SK-N-SH treated with all-trans-retinoic acid at 6 μM for 48 hours (cell line): Measurements from ENCODE around the gene PTDSS2.

Experiments used
- ATAC-seq: fragments of 200-7000 bp; cut with Tn5 transposase; 3 replicates; pipeline ENCODE4 v1.9.1; 2020; ENCODE audit warnings: mild to moderate bottlenecking, moderate library complexity
- BACH2 ChIP-seq: fragments of 250-450 bp; sonication (Bioruptor Pico); IDR thresholded peaks from 2 replicates; pipeline ENCODE4 v1.9.0; 2021; ENCODE audit warnings: mild to moderate bottlenecking, borderline replicate concordance
- CSDC2 ChIP-seq: fragments of 250-450 bp; sonication (Bioruptor Pico); IDR thresholded peaks from 2 replicates; pipeline ENCODE4 v1.5.0; 2020; ENCODE audit warnings: mild to moderate bottlenecking, moderate library complexity
- ESRRG ChIP-seq: fragments of 250-450 bp; sonication (Bioruptor Pico); IDR thresholded peaks from 2 replicates; pipeline ENCODE4 v1.6.1; 2021; ENCODE audit warnings: mild to moderate bottlenecking
- GLIS3 ChIP-seq: fragments of 250-450 bp; sonication (Bioruptor Pico); IDR thresholded peaks from 2 replicates; pipeline ENCODE4 v1.5.0; 2020; ENCODE audit warnings: mild to moderate bottlenecking, moderate library complexity
- ISL1 ChIP-seq: fragments of 250-450 bp; sonication (Bioruptor Pico); IDR thresholded peaks from 2 replicates; pipeline ENCODE4 v2.1.2; 2022; ENCODE audit warnings: mild to moderate bottlenecking, moderate library complexity
- OSR1 ChIP-seq: fragments of 250-450 bp; sonication (Bioruptor Pico); IDR thresholded peaks from 2 replicates; pipeline ENCODE4 v1.8.0; 2022; ENCODE audit warnings: moderate library complexity, mild to moderate bottlenecking, inconsistent platforms
- PPARA ChIP-seq: fragments of 250-450 bp; sonication (Bioruptor Pico); IDR thresholded peaks from 2 replicates; pipeline ENCODE4 v1.5.0; 2020; ENCODE audit warnings: mild to moderate bottlenecking, borderline replicate concordance
- RARB ChIP-seq: fragments of 250-450 bp; sonication (Bioruptor Pico); IDR thresholded peaks from 2 replicates; pipeline ENCODE4 v1.8.0; 2021; ENCODE audit warnings: mild to moderate bottlenecking, moderate library complexity
- ZC3H10 ChIP-seq: fragments of 250-450 bp; sonication (Bioruptor Pico); IDR thresholded peaks from 2 replicates; pipeline ENCODE4 v1.5.1; 2021; ENCODE audit warnings: mild to moderate bottlenecking, moderate library complexity
- ZFP3 ChIP-seq: fragments of 250-450 bp; sonication (Bioruptor Pico); IDR thresholded peaks from 2 replicates; pipeline ENCODE4 v1.5.0; 2020; ENCODE audit warnings: mild to moderate bottlenecking, moderate library complexity
- ZFP30 ChIP-seq: fragments of 450-650 bp; formaldehyde crosslinking; IDR thresholded peaks from 2 replicates; pipeline ENCODE4 v1.5.0; 2022; ENCODE audit warnings: mild to moderate bottlenecking, moderate library complexity
- ZNF565 ChIP-seq: fragments of 450-650 bp; formaldehyde crosslinking; conservative IDR thresholded peaks from 2 replicates; pipeline ENCODE4 v1.5.0; 2020; ENCODE audit warnings: low read depth, mild to moderate bottlenecking, moderate library complexity
- ZNF70 ChIP-seq: fragments of 450-650 bp; formaldehyde crosslinking; IDR thresholded peaks from 2 replicates; pipeline ENCODE4 v1.5.0; 2020; ENCODE audit warnings: mild to moderate bottlenecking, moderate library complexity
- ZNF8 ChIP-seq: fragments of 450-650 bp; formaldehyde crosslinking; IDR thresholded peaks from 2 replicates; pipeline ENCODE4 v1.5.0; 2020; ENCODE audit warnings: mild to moderate bottlenecking, moderate library complexity
- TF ChIP-seq, protein P1 (sequence below): fragments of 250-450 bp; sonication (Bioruptor Pico); IDR thresholded peaks from 2 replicates; pipeline ENCODE4 v1.5.0; 2020; ENCODE audit warnings: mild to moderate bottlenecking, moderate library complexity
- TF ChIP-seq, protein P2 (sequence below): fragments of 250-450 bp; sonication (Bioruptor Pico); IDR thresholded peaks from 2 replicates; pipeline ENCODE4 v1.8.0; 2020; ENCODE audit warnings: mild to moderate bottlenecking, moderate library complexity, borderline replicate concordance
- TF ChIP-seq, protein P3 (sequence below): fragments of 250-450 bp; sonication (Bioruptor Pico); IDR thresholded peaks from 2 replicates; pipeline ENCODE4 v1.5.1; 2021; ENCODE audit warnings: mild to moderate bottlenecking, moderate library complexity

The PTDSS2 gene

DNA sequence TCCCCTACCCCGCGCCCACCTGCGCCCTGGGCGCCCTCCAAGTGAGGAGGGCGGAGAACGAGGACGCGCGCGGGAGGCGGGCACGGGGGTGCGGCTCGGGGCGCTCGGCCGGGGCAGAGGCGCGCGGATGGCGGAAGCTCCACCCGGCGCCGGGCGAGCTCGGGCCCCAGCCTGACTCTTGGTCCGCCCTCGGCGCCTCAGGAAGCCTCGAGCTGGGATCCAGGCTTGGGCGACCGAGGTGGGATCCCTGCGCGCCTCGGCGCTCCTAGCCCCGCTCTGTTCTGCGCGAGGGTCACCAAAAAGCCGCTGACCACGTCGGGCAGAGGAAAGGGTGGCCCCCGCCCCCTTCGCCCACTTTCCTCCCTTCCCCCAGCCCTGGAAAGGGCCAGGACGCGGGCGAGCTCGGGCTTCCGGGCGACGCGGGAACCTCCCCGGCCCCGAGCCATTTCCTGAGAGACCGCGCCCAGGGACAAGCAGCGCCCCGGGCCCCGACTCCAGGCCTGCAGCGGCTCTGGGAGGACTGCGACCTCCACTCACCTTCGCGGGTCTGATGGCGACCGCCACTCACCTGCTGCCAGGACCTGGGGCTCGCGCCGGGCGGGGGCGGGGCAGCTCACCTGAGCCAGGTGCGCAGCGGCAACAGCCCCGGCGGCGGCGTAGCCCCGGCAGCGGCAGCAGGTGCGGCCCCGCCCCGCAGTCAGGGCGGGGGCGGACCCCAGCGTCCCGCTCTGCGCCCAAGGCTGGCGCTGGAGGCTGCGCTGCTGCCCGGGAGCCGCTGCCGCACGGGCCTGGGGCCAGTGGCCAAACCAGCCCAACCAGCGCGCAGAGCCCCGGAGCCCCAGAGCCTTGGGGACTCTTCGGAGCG lies 33.1 kb upstream of the PTDSS2 start:
- TF ChIP-seq CSDC2 (CRISPR knock-in tag) (no peak), BACH2 (CRISPR knock-in tag) (no peak), ZFP3 (CRISPR knock-in tag) (no peak), ZFP30 (no peak), RARB (CRISPR knock-in tag) (no peak), OSR1 (CRISPR knock-in tag) (no peak), GLIS3 (no peak), ZC3H10 (no peak), ISL1 (no peak)
- TF ChIP-seq, protein P1, sequence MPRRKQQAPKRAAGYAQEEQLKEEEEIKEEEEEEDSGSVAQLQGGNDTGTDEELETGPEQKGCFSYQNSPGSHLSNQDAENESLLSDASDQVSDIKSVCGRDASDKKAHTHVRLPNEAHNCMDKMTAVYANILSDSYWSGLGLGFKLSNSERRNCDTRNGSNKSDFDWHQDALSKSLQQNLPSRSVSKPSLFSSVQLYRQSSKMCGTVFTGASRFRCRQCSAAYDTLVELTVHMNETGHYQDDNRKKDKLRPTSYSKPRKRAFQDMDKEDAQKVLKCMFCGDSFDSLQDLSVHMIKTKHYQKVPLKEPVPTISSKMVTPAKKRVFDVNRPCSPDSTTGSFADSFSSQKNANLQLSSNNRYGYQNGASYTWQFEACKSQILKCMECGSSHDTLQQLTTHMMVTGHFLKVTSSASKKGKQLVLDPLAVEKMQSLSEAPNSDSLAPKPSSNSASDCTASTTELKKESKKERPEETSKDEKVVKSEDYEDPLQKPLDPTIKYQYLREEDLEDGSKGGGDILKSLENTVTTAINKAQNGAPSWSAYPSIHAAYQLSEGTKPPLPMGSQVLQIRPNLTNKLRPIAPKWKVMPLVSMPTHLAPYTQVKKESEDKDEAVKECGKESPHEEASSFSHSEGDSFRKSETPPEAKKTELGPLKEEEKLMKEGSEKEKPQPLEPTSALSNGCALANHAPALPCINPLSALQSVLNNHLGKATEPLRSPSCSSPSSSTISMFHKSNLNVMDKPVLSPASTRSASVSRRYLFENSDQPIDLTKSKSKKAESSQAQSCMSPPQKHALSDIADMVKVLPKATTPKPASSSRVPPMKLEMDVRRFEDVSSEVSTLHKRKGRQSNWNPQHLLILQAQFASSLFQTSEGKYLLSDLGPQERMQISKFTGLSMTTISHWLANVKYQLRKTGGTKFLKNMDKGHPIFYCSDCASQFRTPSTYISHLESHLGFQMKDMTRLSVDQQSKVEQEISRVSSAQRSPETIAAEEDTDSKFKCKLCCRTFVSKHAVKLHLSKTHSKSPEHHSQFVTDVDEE (CRISPR knock-in tag): no peak
- TF ChIP-seq, protein P2, sequence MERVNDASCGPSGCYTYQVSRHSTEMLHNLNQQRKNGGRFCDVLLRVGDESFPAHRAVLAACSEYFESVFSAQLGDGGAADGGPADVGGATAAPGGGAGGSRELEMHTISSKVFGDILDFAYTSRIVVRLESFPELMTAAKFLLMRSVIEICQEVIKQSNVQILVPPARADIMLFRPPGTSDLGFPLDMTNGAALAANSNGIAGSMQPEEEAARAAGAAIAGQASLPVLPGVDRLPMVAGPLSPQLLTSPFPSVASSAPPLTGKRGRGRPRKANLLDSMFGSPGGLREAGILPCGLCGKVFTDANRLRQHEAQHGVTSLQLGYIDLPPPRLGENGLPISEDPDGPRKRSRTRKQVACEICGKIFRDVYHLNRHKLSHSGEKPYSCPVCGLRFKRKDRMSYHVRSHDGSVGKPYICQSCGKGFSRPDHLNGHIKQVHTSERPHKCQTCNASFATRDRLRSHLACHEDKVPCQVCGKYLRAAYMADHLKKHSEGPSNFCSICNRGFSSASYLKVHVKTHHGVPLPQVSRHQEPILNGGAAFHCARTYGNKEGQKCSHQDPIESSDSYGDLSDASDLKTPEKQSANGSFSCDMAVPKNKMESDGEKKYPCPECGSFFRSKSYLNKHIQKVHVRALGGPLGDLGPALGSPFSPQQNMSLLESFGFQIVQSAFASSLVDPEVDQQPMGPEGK (CRISPR knock-in tag): no peak
- TF ChIP-seq, all 23 proteins: peak for 0
- ATAC-seq: no peak

DNA sequence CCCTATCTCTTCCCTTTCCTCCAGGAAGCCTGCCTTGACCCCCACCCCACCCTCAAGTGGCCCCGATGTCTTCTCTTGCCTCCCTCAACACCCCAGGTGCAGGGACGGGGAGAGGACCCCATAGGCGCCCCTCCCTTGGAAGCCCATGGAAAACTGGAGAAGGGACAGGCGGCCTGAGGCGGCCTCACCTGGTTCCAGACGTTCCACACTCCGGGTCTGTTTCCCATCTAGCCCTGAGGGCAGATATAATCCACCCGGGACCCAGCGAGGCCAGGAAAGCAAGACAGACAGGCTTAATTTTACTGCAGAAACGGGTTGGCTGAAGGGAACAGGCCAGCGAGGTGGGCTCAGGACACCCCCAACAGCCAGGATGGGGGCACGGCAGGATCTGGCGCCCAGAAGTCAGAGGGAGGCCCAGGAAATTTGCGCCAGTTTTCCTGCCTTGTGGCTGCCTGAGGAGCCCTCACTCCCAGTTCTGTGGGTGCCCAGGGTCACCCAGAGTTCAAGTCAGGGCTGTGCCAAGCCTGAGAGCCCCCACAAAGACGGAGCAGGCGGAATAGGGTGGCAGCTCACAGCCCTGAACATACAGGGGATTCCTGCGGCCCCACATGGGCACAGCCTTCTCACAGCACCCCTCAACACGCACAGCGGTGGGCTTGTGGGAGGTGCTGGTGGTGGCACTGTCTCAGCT lies 32.3 kb upstream of the PTDSS2 start:
- TF ChIP-seq, protein P3, sequence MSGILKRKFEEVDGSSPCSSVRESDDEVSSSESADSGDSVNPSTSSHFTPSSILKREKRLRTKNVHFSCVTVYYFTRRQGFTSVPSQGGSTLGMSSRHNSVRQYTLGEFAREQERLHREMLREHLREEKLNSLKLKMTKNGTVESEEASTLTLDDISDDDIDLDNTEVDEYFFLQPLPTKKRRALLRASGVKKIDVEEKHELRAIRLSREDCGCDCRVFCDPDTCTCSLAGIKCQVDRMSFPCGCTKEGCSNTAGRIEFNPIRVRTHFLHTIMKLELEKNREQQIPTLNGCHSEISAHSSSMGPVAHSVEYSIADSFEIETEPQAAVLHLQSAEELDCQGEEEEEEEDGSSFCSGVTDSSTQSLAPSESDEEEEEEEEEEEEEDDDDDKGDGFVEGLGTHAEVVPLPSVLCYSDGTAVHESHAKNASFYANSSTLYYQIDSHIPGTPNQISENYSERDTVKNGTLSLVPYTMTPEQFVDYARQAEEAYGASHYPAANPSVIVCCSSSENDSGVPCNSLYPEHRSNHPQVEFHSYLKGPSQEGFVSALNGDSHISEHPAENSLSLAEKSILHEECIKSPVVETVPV (CRISPR knock-in tag): no peak
- TF ChIP-seq ZNF8: no peak
- TF ChIP-seq OSR1 (CRISPR knock-in tag): no peak
- no peak for TF ChIP-seq ESRRG
- TF ChIP-seq CSDC2 (CRISPR knock-in tag): no peak
- TF ChIP-seq ZNF70: no peak
- no peak for TF ChIP-seq ZNF565 (CRISPR knock-in tag)
- TF ChIP-seq BACH2 (CRISPR knock-in tag): no peak
- no peak for TF ChIP-seq ZFP30
- TF ChIP-seq ZC3H10: no peak
- TF ChIP-seq, protein P1 (CRISPR knock-in tag): no peak
- TF ChIP-seq, protein P2 (CRISPR knock-in tag): no peak
- TF ChIP-seq RARB (CRISPR knock-in tag): no peak
- TF ChIP-seq PPARA (CRISPR knock-in tag): no peak
- no peak for ATAC-seq
